H1 (cell line): ENCODE data around the gene PLPPR1. TPM values are rescaled to one million over a fixed set of nuclear protein-coding genes. Genes with fewer than 3 reads are reported as not detected.

ENCODE experiments used
- CTCF ChIA-PET: fragments of 300-600 bp; sonication (Branson Sonifier 250); formaldehyde crosslinking; loops from one replicate; lab custom pipeline; 2021; ENCODE audit not compliant: partially characterized antibody; lab: Charles Lee
- POLR2A ChIA-PET: fragments of 300-600 bp; sonication (Branson Sonifier 250); formaldehyde crosslinking; loops from one replicate; lab custom pipeline; 2021; ENCODE audit warnings: inconsistent platforms; ENCODE audit not compliant: partially characterized antibody; lab: Charles Lee
- DNase-seq, 2 experiments: peaks; one replicate each; pipeline versions ENCODE4 v3.0.0 to v3.0.0-alpha.2; 2010 to 2022; ENCODE audit warnings: low spot score in 2 of 2, low read depth in 1 of 2, mixed read lengths in 1 of 2
- FAIRE-seq: peaks from 2 replicates; lab custom pipeline; 2011; peaks lifted over from hg19 to GRCh38; lab: Jason Lieb, UNC
- H2AFZ ChIP-seq: 2 replicates; pipeline ENCODE4 v1.8.1; 2012; ENCODE audit warnings: low read length, inconsistent platforms
- H2AK5ac ChIP-seq: 2 replicates; pipeline ENCODE4 v1.6.1; 2013; ENCODE audit warnings: low read depth, low read length
- H2BK120ac ChIP-seq: replicated peaks from 2 replicates; pipeline ENCODE3; 2013; ENCODE audit warnings: low read depth, low read length, inconsistent platforms
- H2BK12ac ChIP-seq: 2 replicates; pipeline ENCODE4 v1.6.1; 2013; ENCODE audit warnings: low read depth, low read length
- H2BK15ac ChIP-seq: 2 replicates; pipeline ENCODE4 v1.6.1; 2013; ENCODE audit warnings: low read length
- H2BK20ac ChIP-seq: 2 replicates; pipeline ENCODE4 v1.6.1; 2013; ENCODE audit warnings: low read length
- H2BK5ac ChIP-seq: 2 replicates; pipeline ENCODE4 v1.6.1; 2013; ENCODE audit warnings: low read depth, low read length
- H3K14ac ChIP-seq: 2 replicates; pipeline ENCODE4 v1.6.1; 2013; ENCODE audit warnings: inconsistent platforms; ENCODE audit not compliant: insufficient read length
- H3K18ac ChIP-seq: 2 replicates; pipeline ENCODE4 v1.6.1; 2013; ENCODE audit warnings: low read length; ENCODE audit errors: extremely low read depth
- H3K23ac ChIP-seq: 2 replicates; pipeline ENCODE4 v1.6.1; 2013; ENCODE audit warnings: inconsistent platforms; ENCODE audit not compliant: insufficient read length
- H3K23me2 ChIP-seq: 2 replicates; pipeline ENCODE4 v1.6.1; 2013; ENCODE audit warnings: low read depth, low read length
- H3K27ac ChIP-seq: 2 replicates; pipeline ENCODE4 v1.6.1; 2011; ENCODE audit warnings: low read depth, low read length, inconsistent platforms
- H3K27me3 ChIP-seq, 4 experiments: replicated peaks in 1 of 4; 1 replicate in 1 of 4; 2 replicates in 3 of 4; pipeline versions ENCODE4 v1.6.1 to v1.8.1; 2011 to 2013; ENCODE audit warnings: low read length in 3 of 4, mild to moderate bottlenecking in 3 of 4, inconsistent platforms in 2 of 4, mixed read lengths in 2 of 4, moderate library complexity in 1 of 4; ENCODE audit not compliant: control insufficient read depth in 3 of 4, insufficient read depth in 3 of 4; ENCODE audit errors: extremely low read depth in 1 of 4
- H3K36me3 ChIP-seq, 4 experiments: 2 replicates each; pipeline versions ENCODE4 v1.6.1 to v1.8.1; 2011 to 2013; ENCODE audit warnings: mild to moderate bottlenecking in 4 of 4, low read length in 3 of 4, moderate library complexity in 2 of 4, control low read depth in 1 of 4, inconsistent platforms in 1 of 4; ENCODE audit not compliant: insufficient read depth in 4 of 4, control insufficient read depth in 2 of 4
- H3K4ac ChIP-seq: replicated peaks from 2 replicates; pipeline ENCODE3; 2013; ENCODE audit warnings: low read length, low read depth, mixed read lengths, inconsistent platforms; ENCODE audit not compliant: insufficient read length
- H3K4me1 ChIP-seq, 4 experiments: replicated peaks in 1 of 4; 1 replicate in 1 of 4; 2 replicates in 3 of 4; pipeline versions ENCODE4 v1.6.1 to v1.8.1; 2011 to 2013; ENCODE audit warnings: low read length in 3 of 4, inconsistent platforms in 2 of 4, mixed read lengths in 1 of 4; ENCODE audit not compliant: insufficient read depth in 4 of 4, control insufficient read depth in 3 of 4
- H3K4me2 ChIP-seq, 2 experiments: 2 replicates each; pipeline versions ENCODE4 v1.6.1 to v1.8.1; 2011 to 2013; ENCODE audit warnings: low read depth in 2 of 2, low read length in 2 of 2, control low read depth in 1 of 2, inconsistent platforms in 1 of 2, mild to moderate bottlenecking in 1 of 2; ENCODE audit not compliant: insufficient read depth in 1 of 2
- H3K4me3 ChIP-seq, 4 experiments: fragments of 200-600, 300-600 bp in 1 of 4; sonication (generic), shearing (Covaris generic), sonication (Bioruptor Twin) in 1 of 4; 2 replicates each; pipeline versions ENCODE4 v1.5.1 to v1.8.1; 2011 to 2016; ENCODE audit warnings: low read length in 4 of 4, low read depth in 3 of 4, control low read depth in 2 of 4, inconsistent platforms in 2 of 4, mild to moderate bottlenecking in 2 of 4, mixed read lengths in 1 of 4, moderate library complexity in 1 of 4; ENCODE audit not compliant: insufficient read depth in 2 of 4; ENCODE audit errors: extremely low read depth in 1 of 4
- H3K56ac ChIP-seq: replicated peaks from 2 replicates; pipeline ENCODE3; 2013; ENCODE audit warnings: low read depth, mild to moderate bottlenecking, mixed read lengths, low read length, inconsistent platforms; ENCODE audit not compliant: insufficient read length
- H3K79me1 ChIP-seq: 2 replicates; pipeline ENCODE4 v1.6.1; 2013; ENCODE audit warnings: low read depth, low read length, control low read depth
- H3K79me2 ChIP-seq, 2 experiments: 2 replicates each; pipeline versions ENCODE4 v1.6.1 to v1.8.1; 2012 to 2013; ENCODE audit warnings: low read length in 2 of 2, mild to moderate bottlenecking in 2 of 2, inconsistent platforms in 1 of 2; ENCODE audit not compliant: insufficient read depth in 2 of 2, control insufficient read depth in 1 of 2
- H3K9ac ChIP-seq, 4 experiments: replicated peaks in 1 of 4; 1 replicate in 1 of 4; 2 replicates in 3 of 4; pipeline versions ENCODE4 v1.6.1 to v1.8.1; 2011 to 2013; ENCODE audit warnings: low read depth in 3 of 4, low read length in 3 of 4, control low read depth in 2 of 4, mild to moderate bottlenecking in 2 of 4, moderate library complexity in 2 of 4, inconsistent platforms in 1 of 4; ENCODE audit errors: extremely low read depth in 1 of 4
- H3K9me3 ChIP-seq, 2 experiments: 2 replicates each; pipeline versions ENCODE4 v1.6.1 to v1.8.1; 2012 to 2013; ENCODE audit warnings: mild to moderate bottlenecking in 2 of 2, moderate library complexity in 2 of 2, control low read depth in 1 of 2, inconsistent platforms in 1 of 2, low read depth in 1 of 2, low read length in 1 of 2, mixed read lengths in 1 of 2; ENCODE audit not compliant: insufficient read depth in 2 of 2
- H4K20me1 ChIP-seq, 2 experiments: replicated peaks in 1 of 2; 2 replicates each; pipeline versions ENCODE3 to v1.8.1; 2011 to 2013; ENCODE audit warnings: inconsistent platforms in 2 of 2, low read length in 2 of 2, mild to moderate bottlenecking in 1 of 2; ENCODE audit not compliant: insufficient read depth in 2 of 2, control insufficient read depth in 1 of 2
- H4K5ac ChIP-seq: 2 replicates; pipeline ENCODE4 v1.6.1; 2013; ENCODE audit warnings: low read length, low read depth, mixed read lengths, inconsistent platforms; ENCODE audit not compliant: insufficient read length
- H4K8ac ChIP-seq: 2 replicates; pipeline ENCODE4 v1.8.0; 2013; ENCODE audit warnings: mild to moderate bottlenecking, moderate library complexity, low read length, inconsistent platforms; ENCODE audit not compliant: insufficient read depth; ENCODE audit errors: extremely low read depth
- H4K91ac ChIP-seq: replicated peaks from 2 replicates; pipeline ENCODE3; 2013; ENCODE audit warnings: low read length, mixed read lengths, inconsistent platforms; ENCODE audit not compliant: insufficient read length
- BACH1 ChIP-seq: IDR thresholded peaks from 2 replicates; pipeline ENCODE4 v1.6.1; 2012; ENCODE audit warnings: low read length, improper control_type of control experiment
- CTBP2 ChIP-seq: IDR thresholded peaks from 2 replicates; pipeline ENCODE4 v1.7.0; 2011; ENCODE audit warnings: borderline replicate concordance, mild to moderate bottlenecking, moderate library complexity, mixed read lengths, low read length; ENCODE audit not compliant: insufficient read depth, insufficient read length
- CTCF ChIP-seq, 3 experiments: IDR thresholded peaks; 1 replicate in 2 of 3; 2 replicates in 1 of 3; pipeline versions ENCODE4 v1.5.1 to v1.6.1; 2011; ENCODE audit warnings: low read length in 3 of 3, mild to moderate bottlenecking in 3 of 3, inconsistent platforms in 2 of 3, low read depth in 1 of 3, moderate library complexity in 1 of 3; ENCODE audit not compliant: insufficient read depth in 1 of 3; ENCODE audit errors: control extremely low read depth in 1 of 3
- RAD21 ChIP-seq, 2 experiments: IDR thresholded peaks in 1 of 2; conservative IDR thresholded peaks in 1 of 2; 2 replicates each; pipeline ENCODE4 v1.6.1; 2011; ENCODE audit warnings: low read depth in 2 of 2, low read length in 2 of 2, improper control_type of control experiment in 1 of 2, inconsistent platforms in 1 of 2, mild to moderate bottlenecking in 1 of 2, moderate library complexity in 1 of 2
- SIN3A ChIP-seq, 2 experiments: IDR thresholded peaks in 1 of 2; conservative IDR thresholded peaks in 1 of 2; 2 replicates each; pipeline ENCODE4 v1.6.1; 2011 to 2012; ENCODE audit warnings: low read length in 2 of 2, improper control_type of control experiment in 1 of 2, low read depth in 1 of 2, mild to moderate bottlenecking in 1 of 2
- WGBS, 2 experiments: shearing (Covaris generic) in 1 of 2; methylation state at CpG; one replicate each; pipeline versions ENCODE4 v1.1.6 to v1.1.7; 2013 to 2015; ENCODE audit warnings: low lambda C conversion rate in 2 of 2, mixed read lengths in 2 of 2, inconsistent platforms in 1 of 2, low coverage in 1 of 2, missing lambda C conversion rate in 1 of 2; ENCODE audit not compliant: insufficient replicate concordance in 2 of 2, insufficient coverage in 1 of 2, insufficient read length in 1 of 2; ENCODE audit errors: extremely low coverage in 1 of 2, missing lambda C conversion rate in 1 of 2; 5-methylcytosine and 5-hydroxymethylcytosine counted together
- polyA plus RNA-seq, 7 experiments: library from polyadenylated mRNA; depleted of rRNA in 3 of 7; stranded (reverse) in 5 of 7; unstranded in 2 of 7; fragments of >200 nt in 5 of 7; fragments of 200-250 nt in 2 of 7; gene quantifications; 1 replicate in 5 of 7; 2 replicates in 1 of 7; 4 replicates in 1 of 7; pipeline versions ENCODE4 v1.2.1 to v1.2.3, GENCODE V29; 2011 to 2013; ENCODE audit warnings: missing spikeins in 2 of 7, mixed read lengths in 2 of 7
- total RNA-seq: library from RNA; stranded (reverse); fragmentation: NEBNext Ultra II Directional; extraction: Animal tissue kit (Norgen Biotek cat#: 25700); gene quantifications from 2 replicates; pipeline ENCODE4 v1.2.1, GENCODE V29; 2021

PLPPR1 gene
- total and polyA plus RNA-seq, 2 of the 8 experiments (the other 6 are each of a cell fraction or from before 2014, with no cell fraction given): 1.4 to 1.8 TPM

- H3K23ac ChIP-seq: no peak overlapping the region
- H2AK5ac ChIP-seq: no peak overlapping the region
- H3K23me2 ChIP-seq: peaks cover 7% of the 10 kb centered on the region
- no peak overlapping the region for H2BK20ac ChIP-seq
- no peaks in the 10 kb centered on the region for H3K9me3 ChIP-seq
- no peaks in the 10 kb centered on the region for H3K79me1 ChIP-seq
- H3K4me1 ChIP-seq: peaks cover 2 to 5% (median 4%) of the 10 kb centered on the region in 4 experiments; a peak in 3 of 7 replicates
- TF ChIP-seq SIN3A (conservative IDR thresholded peaks at IDR 0.05 in 1 of 2, IDR thresholded peaks at IDR 0.05 in 1 of 2; ENCODE audit: low read depth in 1 of 2, low read length in 2 of 2): no peak
- TF ChIP-seq CTBP2: no peak
- peak in 2 of 3 experiments; percentile 7 to 19; a peak in 1 of 4 replicates for TF ChIP-seq CTCF (IDR thresholded peaks at IDR 0.05; ENCODE audit: control extremely low read depth in 1 of 3, insufficient read depth in 1 of 3, low read depth in 1 of 3, low read length in 3 of 3)
- TF ChIP-seq BACH1: no peak
- 0 out of 4 replicates have a peak, but pooled peaks of 1 of the 2 experiments have one; percentile 10 for TF ChIP-seq RAD21 (IDR thresholded peaks at IDR 0.05 in 1 of 2, conservative IDR thresholded peaks at IDR 0.05 in 1 of 2; ENCODE audit: low read depth in 2 of 2, low read length in 2 of 2)
- peaks cover 8 to 15% (median 15%) of the 10 kb centered on the region in 4 experiments for H3K27me3 ChIP-seq
- H4K20me1 ChIP-seq: no peaks in the 10 kb centered on the region
- no peak overlapping the region for H3K4ac ChIP-seq
- H2BK5ac ChIP-seq: no peak overlapping the region
- no peak overlapping the region for H2AFZ ChIP-seq
- no peak overlapping the region for H3K27ac ChIP-seq
- CTCF ChIA-PET: no interaction called here
- no peak overlapping the region for H2BK120ac ChIP-seq
- POLR2A ChIA-PET: no interaction called here
- H3K14ac ChIP-seq: no peak overlapping the region
- H3K4me3 ChIP-seq: no peak overlapping the region
- H2BK15ac ChIP-seq: 0 out of 2 replicates have a peak overlapping the region, but pooled peaks have one; percentile 18
- DNase-seq: no peak
- no peak overlapping the region for H2BK12ac ChIP-seq
- WGBS, 2 experiments: 95% methylated on average over 2 of the region's 2 CpGs; no CpG with 5 or more reads in 1 of the 2 experiments
- H4K5ac ChIP-seq: no peak overlapping the region
- H4K91ac ChIP-seq: no peak overlapping the region
- no peaks in the 10 kb centered on the region for H3K36me3 ChIP-seq
- no peak overlapping the region for H3K4me2 ChIP-seq
- no peak overlapping the region for H4K8ac ChIP-seq
- FAIRE-seq: no peak
- H3K79me2 ChIP-seq: no peaks in the 10 kb centered on the region
- H3K56ac ChIP-seq: no peak overlapping the region
- H3K9ac ChIP-seq: no peak overlapping the region
- H3K18ac ChIP-seq: no peak overlapping the region
These were observed 5.7 kb downstream of the PLPPR1 start for GRCh38 chr9:101034222-101034621.
